Uterus (tissue), 2 donors: ENCODE measurements around the gene RAB12.

Source experiments
- POLR2A ChIP-seq, 2 donors: fragments of 450-650 bp; IDR thresholded peaks; one replicate each; pipeline ENCODE4 v1.6.1; 2016; ENCODE audit warnings: antibody characterized with exemption in 2 of 2, mild to moderate bottlenecking in 1 of 2, moderate library complexity in 1 of 2
- TF ChIP-seq, protein P1 (sequence below), 4 experiments: fragments of 200-600 bp in 2 of 4; fragments of 450-650 bp in 2 of 4; sonication (generic) in 2 of 4; IDR thresholded peaks; one replicate each; pipeline ENCODE4 v1.5.1; 2016 to 2019; ENCODE audit warnings: antibody characterized with exemption in 4 of 4, mild to moderate bottlenecking in 2 of 4, moderate library complexity in 1 of 4

DNA sequence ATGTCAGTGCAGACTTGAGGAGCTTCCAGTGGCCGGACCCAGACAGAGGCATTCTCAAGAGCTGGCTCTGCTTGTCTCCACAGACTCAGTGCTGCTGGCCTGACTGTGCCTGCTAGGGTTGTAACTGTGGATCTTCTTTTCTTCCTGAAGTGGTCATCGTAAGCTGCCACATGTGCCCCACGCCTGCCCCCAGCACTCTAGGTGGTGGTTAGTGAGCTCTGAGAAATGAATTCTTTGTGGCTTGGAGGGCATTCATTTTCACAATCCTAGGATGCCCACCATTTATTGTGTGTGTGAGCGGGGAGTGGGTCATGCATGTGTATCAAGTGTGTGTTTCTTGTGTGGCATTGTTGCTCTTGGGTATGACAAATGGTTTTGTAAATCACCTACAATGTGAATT, 23.1 kb downstream of the RAB12 start:
- TF ChIP-seq, protein P1, sequence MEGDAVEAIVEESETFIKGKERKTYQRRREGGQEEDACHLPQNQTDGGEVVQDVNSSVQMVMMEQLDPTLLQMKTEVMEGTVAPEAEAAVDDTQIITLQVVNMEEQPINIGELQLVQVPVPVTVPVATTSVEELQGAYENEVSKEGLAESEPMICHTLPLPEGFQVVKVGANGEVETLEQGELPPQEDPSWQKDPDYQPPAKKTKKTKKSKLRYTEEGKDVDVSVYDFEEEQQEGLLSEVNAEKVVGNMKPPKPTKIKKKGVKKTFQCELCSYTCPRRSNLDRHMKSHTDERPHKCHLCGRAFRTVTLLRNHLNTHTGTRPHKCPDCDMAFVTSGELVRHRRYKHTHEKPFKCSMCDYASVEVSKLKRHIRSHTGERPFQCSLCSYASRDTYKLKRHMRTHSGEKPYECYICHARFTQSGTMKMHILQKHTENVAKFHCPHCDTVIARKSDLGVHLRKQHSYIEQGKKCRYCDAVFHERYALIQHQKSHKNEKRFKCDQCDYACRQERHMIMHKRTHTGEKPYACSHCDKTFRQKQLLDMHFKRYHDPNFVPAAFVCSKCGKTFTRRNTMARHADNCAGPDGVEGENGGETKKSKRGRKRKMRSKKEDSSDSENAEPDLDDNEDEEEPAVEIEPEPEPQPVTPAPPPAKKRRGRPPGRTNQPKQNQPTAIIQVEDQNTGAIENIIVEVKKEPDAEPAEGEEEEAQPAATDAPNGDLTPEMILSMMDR (IDR thresholded peaks at IDR 0.05), result no peak
- TF ChIP-seq POLR2A (IDR thresholded peaks at IDR 0.05), result no peak
